GM21515 (cell line): ENCODE measurements around the gene IL1A.

Source experiments
- ATAC-seq: cut with Tn5 transposase; IDR thresholded peaks from one replicate; pipeline ENCODE4 v1.9.1; 2021; ENCODE audit not compliant: unreplicated experiment

Gene IL1A

GRCh38 chr2:112728029-112728362 lies 56.3 kb downstream of the IL1A start:
- ATAC-seq, result no peak

- ATAC-seq, result no peak
Observed at GRCh38 chr2:112727276-112728028, 56.8 kb downstream of the IL1A start.

- ATAC-seq, result peak; percentile 86
Observed at GRCh38 chr2:112726487-112727190, 57.7 kb downstream of the IL1A start.

- peak; percentile 41 for ATAC-seq
Observed at GRCh38 chr2:112725545-112726457, 58.5 kb downstream of the IL1A start.

GRCh38 chr2:112724591-112725525 lies 59.4 kb downstream of the IL1A start:
- ATAC-seq, result no peak

GRCh38 chr2:112723995-112724394 lies 60.3 kb downstream of the IL1A start:
- no peak for ATAC-seq
